B cell (primary cell): ENCODE data around the gene RRN3. TPM values are rescaled to one million over a fixed set of nuclear protein-coding genes. Genes with fewer than 3 reads are reported as not detected.
"Not testable (repeated sequence)": the region's sequence is repeated elsewhere in the genome, so short reads cannot be mapped to it uniquely, and the experiment has no call there.

Experiments used
- ATAC-seq: fragments of 200-7000 bp; cut with Tn5 transposase; one replicate; pipeline ENCODE4 v1.10.0; 2021; ENCODE audit warnings: low read depth, mild to moderate bottlenecking, moderate number of reproducible peaks, moderate library complexity
- CTCF ChIA-PET: fragments of 350-600 bp; sonication (Branson Sonifier 250); formaldehyde crosslinking; loops from one replicate; lab custom pipeline; 2021; ENCODE audit warnings: antibody characterized with exemption, inconsistent platforms; lab: Charles Lee
- POLR2A ChIA-PET: fragments of 350-600 bp; sonication (Branson Sonifier 250); formaldehyde crosslinking; loops from one replicate; lab custom pipeline; 2021; ENCODE audit warnings: antibody characterized with exemption; lab: Charles Lee
- DNase-seq: peaks from one replicate; pipeline ENCODE4 v3.0.0; 2013
- H2AFZ ChIP-seq: 2 replicates; pipeline ENCODE4 v1.6.1; 2012; ENCODE audit warnings: mild to moderate bottlenecking, low read depth, low read length; ENCODE audit not compliant: insufficient read depth, poor library complexity, severe bottlenecking
- H3K27ac ChIP-seq, 2 donors: 1 replicate in 1 of 2; 2 replicates in 1 of 2; pipeline ENCODE4 v1.5.1; 2012 to 2013; ENCODE audit warnings: low read length in 2 of 2, mild to moderate bottlenecking in 2 of 2, moderate library complexity in 1 of 2
- H3K27me3 ChIP-seq, 4 experiments: fragments of 200-600 bp in 1 of 4; sonication (generic) in 1 of 4; replicated peaks in 1 of 4; 1 replicate in 2 of 4; 2 replicates in 2 of 4; pipeline versions ENCODE4 v1.6.1 to v1.7.0; 2013 to 2016; ENCODE audit warnings: low read length in 3 of 4, mild to moderate bottlenecking in 2 of 4, mixed read lengths in 1 of 4, moderate library complexity in 1 of 4; ENCODE audit not compliant: insufficient read depth in 4 of 4, control insufficient read depth in 3 of 4; ENCODE audit errors: control extremely low read depth in 1 of 4
- H3K36me3 ChIP-seq, 2 experiments: replicated peaks in 1 of 2; 1 replicate in 1 of 2; 2 replicates in 1 of 2; pipeline versions ENCODE4 v1.6.1 to v1.7.1; 2013; ENCODE audit warnings: low read length in 1 of 2; ENCODE audit not compliant: insufficient read depth in 2 of 2, control insufficient read depth in 1 of 2; ENCODE audit errors: control extremely low read depth in 1 of 2, extremely low read depth in 1 of 2
- H3K4me1 ChIP-seq, 2 donors: fragments of 200-600 bp in 1 of 2; sonication (generic) in 1 of 2; 1 replicate in 1 of 2; 2 replicates in 1 of 2; pipeline versions ENCODE4 v1.5.1 to v1.6.1; 2013 to 2017; ENCODE audit warnings: low read length in 2 of 2; ENCODE audit not compliant: control insufficient read depth in 2 of 2, insufficient read depth in 2 of 2
- H3K4me2 ChIP-seq: replicated peaks from 2 replicates; pipeline ENCODE3; 2012; ENCODE audit warnings: mild to moderate bottlenecking, low read depth, low read length; ENCODE audit not compliant: poor library complexity, severe bottlenecking
- H3K4me3 ChIP-seq, 5 experiments: fragments of 200-600 bp in 1 of 5; sonication (generic) in 1 of 5; 1 replicate in 3 of 5; 2 replicates in 2 of 5; pipeline versions ENCODE4 v1.5.1 to v1.7.0; 2011 to 2016; ENCODE audit warnings: low read length in 4 of 5, mild to moderate bottlenecking in 4 of 5, low read depth in 2 of 5, control low read depth in 1 of 5, moderate library complexity in 1 of 5; ENCODE audit not compliant: insufficient read depth in 1 of 5; ENCODE audit errors: control extremely low read depth in 1 of 5, extremely low read depth in 1 of 5
- H3K79me2 ChIP-seq: fragments of 200-600 bp; sonication (generic); one replicate; pipeline ENCODE4 v1.6.0; 2016; ENCODE audit warnings: low read length; ENCODE audit not compliant: control insufficient read depth, insufficient read depth
- H3K9ac ChIP-seq: fragments of 200-600 bp; sonication (generic); 2 replicates; pipeline ENCODE4 v1.6.1; 2017; ENCODE audit warnings: mild to moderate bottlenecking, low read length, moderate library complexity
- H3K9me3 ChIP-seq, 3 donors: one replicate each; pipeline versions ENCODE4 v1.6.1 to v1.7.1; 2013; ENCODE audit warnings: low read length in 2 of 3; ENCODE audit not compliant: control insufficient read depth in 2 of 3, insufficient read depth in 1 of 3; ENCODE audit errors: control extremely low read depth in 1 of 3
- H4K20me1 ChIP-seq: 2 replicates; pipeline ENCODE4 v1.6.0; 2012; ENCODE audit warnings: mild to moderate bottlenecking, low read length; ENCODE audit not compliant: insufficient read depth, control insufficient read depth, poor library complexity, severe bottlenecking
- H3K27ac Mint-ChIP-seq: one replicate; pipeline ENCODE4 v1.8.0; 2021; ENCODE audit warnings: mixed read lengths
- H3K27me3 Mint-ChIP-seq: one replicate; pipeline ENCODE4 v1.8.0; 2021; ENCODE audit warnings: mixed read lengths
- H3K4me1 Mint-ChIP-seq: one replicate; pipeline ENCODE4 v1.8.0; 2021; ENCODE audit warnings: mixed read lengths
- H3K4me3 Mint-ChIP-seq: one replicate; pipeline ENCODE4 v1.8.0; 2021; ENCODE audit warnings: mixed read lengths
- H3K9me3 Mint-ChIP-seq: one replicate; pipeline ENCODE4 v1.8.0; 2022; ENCODE audit warnings: mixed read lengths; ENCODE audit not compliant: insufficient read depth
- CTCF ChIP-seq: fragments of 200-600 bp; IDR thresholded peaks from one replicate; pipeline ENCODE4 v1.8.0; 2022; ENCODE audit warnings: antibody characterized with exemption, mild to moderate bottlenecking
- EZH2 ChIP-seq: IDR thresholded peaks from 2 replicates; pipeline ENCODE4 v1.6.1; 2012; ENCODE audit warnings: borderline replicate concordance, low read depth, mild to moderate bottlenecking, moderate library complexity, low read length; ENCODE audit not compliant: insufficient read depth, poor library complexity, severe bottlenecking
- WGBS: methylation state at CpG from one replicate; pipeline ENCODE4 v1.1.5; 2013; ENCODE audit warnings: missing lambda C conversion rate; ENCODE audit not compliant: insufficient coverage; 5-methylcytosine and 5-hydroxymethylcytosine counted together
- intact Hi-C: fragments of 100-400 bp; cut with micrococcal nuclease; formaldehyde crosslinking; loops from one replicate; pipeline ENCODE4 v1.10.0; 2022
- polyA plus RNA-seq: library from polyadenylated mRNA; depleted of rRNA; stranded (reverse); fragments of >200 nt; gene quantifications from 2 replicates; pipeline ENCODE4 v1.2.3, GENCODE V29; 2012
- total RNA-seq, 2 donors: library from RNA; stranded (reverse); fragments of 120-200 nt in 1 of 2; gene quantifications; 1 replicate in 1 of 2; 2 replicates in 1 of 2; pipeline versions ENCODE4 v1.2.3 to v1.2.4, GENCODE V29; 2013 to 2022

RRN3 gene
- total and polyA plus RNA-seq, 2 donors (not counting 1 experiment from before 2014, with no cell fraction given), result 11.7 to 34.6 TPM

DNA sequence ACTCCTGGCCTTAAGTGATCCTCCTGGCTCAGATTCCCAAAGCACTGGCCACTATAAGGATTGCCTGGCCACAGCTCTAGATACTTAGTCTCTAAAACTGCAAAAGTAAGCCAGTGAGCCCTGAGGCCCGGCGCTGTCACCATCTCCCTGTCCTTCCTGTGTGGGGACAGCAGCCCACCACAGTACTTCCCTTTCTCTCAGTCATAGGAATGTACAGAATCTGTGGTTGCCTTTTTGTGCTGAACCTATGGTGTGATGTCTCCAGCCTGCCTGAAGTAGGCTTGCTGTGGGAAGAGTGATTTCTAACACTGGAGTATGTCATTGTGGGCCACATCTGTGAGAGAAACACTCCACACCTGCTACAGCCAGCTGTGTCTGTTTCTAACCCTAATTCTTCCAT lies 62.9 kb downstream of the RRN3 start:
- Histone ChIP-seq H3K4me1 (no peaks in the 10 kb centered on the region), H3K4me2 (no peak overlapping the region), H3K4me3 (no peak overlapping the region), H3K27ac (no peak overlapping the region), H3K9ac (no peak overlapping the region), H3K36me3 (peaks cover 10 to 81% of the 10 kb centered on the region in 2 experiments), H3K79me2 (no peaks in the 10 kb centered on the region), H3K27me3 (no peaks in the 10 kb centered on the region), H3K9me3 (no peaks in the 10 kb centered on the region), H4K20me1 (no peaks in the 10 kb centered on the region), H2AFZ (no peak overlapping the region)
- Mint-ChIP-seq H3K27ac (no peak overlapping the region), H3K9me3 (no peaks in the 10 kb centered on the region), H3K27me3 (no peaks in the 10 kb centered on the region), H3K4me3 (no peak overlapping the region), H3K4me1 (no peaks in the 10 kb centered on the region)
- ATAC-seq (no peak), DNase-seq (no peak)
- WGBS, result no CpG with 5 or more reads among the region's 2 CpGs
- ChIA-PET CTCF (no interaction called here), POLR2A (no interaction called here)
- intact Hi-C loops, result no loop called here
- TF ChIP-seq EZH2 (no peak), CTCF (no peak)

DNA sequence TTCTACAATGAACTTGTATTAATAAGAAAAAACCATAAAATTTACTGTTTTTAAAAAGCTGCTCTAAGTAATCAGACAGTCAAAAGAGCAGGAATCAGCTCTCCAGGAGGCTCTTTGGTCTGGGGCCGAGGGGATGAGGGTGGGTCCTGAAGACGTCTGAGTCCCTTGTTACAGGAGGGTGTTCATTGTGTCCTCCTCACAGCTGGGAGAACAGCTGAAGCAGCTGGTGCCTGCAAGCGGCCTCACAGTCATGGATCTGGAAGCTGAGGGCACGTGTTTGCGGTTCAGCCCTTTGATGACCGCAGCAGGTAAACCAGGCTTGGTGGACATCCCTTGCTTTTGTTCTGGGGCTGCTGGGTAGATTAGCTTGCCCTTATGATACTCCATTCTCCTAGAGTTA lies 64.3 kb downstream of the RRN3 start:
- H3K9ac ChIP-seq, DNase-seq, H3K27me3 ChIP-seq, H3K9me3 ChIP-seq, POLR2A ChIA-PET, H3K4me1 Mint-ChIP-seq, H3K27ac Mint-ChIP-seq, CTCF ChIA-PET, H2AFZ ChIP-seq, H3K4me1 ChIP-seq, H3K4me3 Mint-ChIP-seq, H3K27me3 Mint-ChIP-seq, intact Hi-C loops, H4K20me1 ChIP-seq, H3K4me2 ChIP-seq, H3K79me2 ChIP-seq, H3K4me3 ChIP-seq, ATAC-seq, H3K27ac ChIP-seq, H3K9me3 Mint-ChIP-seq: not testable (repeated sequence)
- H3K36me3 ChIP-seq, result peaks cover 10 to 77% of the 10 kb centered on the region in 2 experiments
- 94% methylated on average over 5 of the region's 6 CpGs for WGBS

DNA sequence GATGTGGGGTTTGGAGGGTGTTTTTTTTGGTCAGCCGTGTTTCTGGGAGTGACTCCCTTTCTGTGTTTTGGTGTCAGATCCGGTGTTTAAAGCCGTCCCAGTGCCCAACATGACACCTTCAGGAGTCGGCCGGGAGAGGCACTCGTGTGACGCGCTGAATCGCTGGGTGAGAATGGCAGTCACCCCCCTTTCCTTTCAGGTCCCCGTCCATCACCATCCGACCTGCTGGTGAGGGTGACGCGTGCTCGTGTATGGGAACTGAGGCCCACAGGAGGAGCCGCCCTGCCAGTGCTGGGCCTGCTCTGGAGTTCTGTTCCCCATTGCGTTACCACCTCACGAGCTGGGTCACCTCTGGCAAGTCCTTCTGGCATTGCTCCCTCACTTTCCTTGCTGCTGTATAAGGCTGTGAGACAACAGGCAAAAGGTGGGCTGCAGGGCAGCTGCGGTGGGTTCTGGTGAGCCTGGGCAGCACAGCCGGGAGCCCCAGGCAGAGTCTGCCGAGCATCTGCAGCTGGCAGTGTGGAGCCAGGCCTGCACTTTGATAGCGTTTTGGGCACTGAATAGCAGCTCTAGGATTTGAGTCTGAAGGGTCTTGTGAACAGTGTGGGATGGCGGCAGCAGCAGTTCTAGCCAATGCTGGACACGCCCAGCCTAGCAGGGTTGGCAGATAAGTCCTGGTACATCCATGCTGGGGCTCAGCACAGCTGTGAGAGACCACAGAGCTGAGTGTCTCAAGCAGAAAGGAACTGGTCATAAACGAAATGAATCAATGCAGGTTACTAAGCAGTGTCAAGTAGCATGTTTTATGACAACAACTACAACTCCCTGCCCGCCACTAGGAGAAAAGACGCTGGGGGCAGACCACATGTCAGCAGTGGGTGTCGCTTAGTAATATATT lies 65.0 kb downstream of the RRN3 start:
- H3K27ac ChIP-seq, H3K4me1 ChIP-seq, H3K79me2 ChIP-seq, H4K20me1 ChIP-seq, H3K9me3 ChIP-seq, H3K4me2 ChIP-seq, H2AFZ ChIP-seq, H3K27me3 ChIP-seq, H3K4me1 Mint-ChIP-seq, H3K27me3 Mint-ChIP-seq, H3K27ac Mint-ChIP-seq, intact Hi-C loops, H3K9me3 Mint-ChIP-seq, ATAC-seq, H3K4me3 ChIP-seq, H3K4me3 Mint-ChIP-seq, POLR2A ChIA-PET, H3K9ac ChIP-seq, DNase-seq, CTCF ChIA-PET: not testable (repeated sequence)
- 96% methylated on average over 19 of the region's 27 CpGs for WGBS
- peaks cover 7 to 73% of the 10 kb centered on the region in 2 experiments for H3K36me3 ChIP-seq
